Stimulated activated CD4-positive, alpha-beta T cell treated with anti-CD3 and anti-CD28 coated beads, Interleukin-1b, Interleukin-23, amount 100 ng/mL, for 24 hours (primary cell): Measurements from ENCODE around the gene FXR1.
A peak's percentile ranks its signal among the peaks of the same experiment; 100 is the strongest.
"Not testable (repeated sequence)": the region's sequence is repeated elsewhere in the genome, so short reads cannot be mapped to it uniquely, and the experiment has no call there.

ENCODE experiments used
- DNase-seq, 4 experiments: peaks; one replicate each; pipeline ENCODE4 v3.0.0-alpha.2; 2020; ENCODE audit warnings: low read depth in 4 of 4, low spot score in 1 of 4

The FXR1 gene

DNA sequence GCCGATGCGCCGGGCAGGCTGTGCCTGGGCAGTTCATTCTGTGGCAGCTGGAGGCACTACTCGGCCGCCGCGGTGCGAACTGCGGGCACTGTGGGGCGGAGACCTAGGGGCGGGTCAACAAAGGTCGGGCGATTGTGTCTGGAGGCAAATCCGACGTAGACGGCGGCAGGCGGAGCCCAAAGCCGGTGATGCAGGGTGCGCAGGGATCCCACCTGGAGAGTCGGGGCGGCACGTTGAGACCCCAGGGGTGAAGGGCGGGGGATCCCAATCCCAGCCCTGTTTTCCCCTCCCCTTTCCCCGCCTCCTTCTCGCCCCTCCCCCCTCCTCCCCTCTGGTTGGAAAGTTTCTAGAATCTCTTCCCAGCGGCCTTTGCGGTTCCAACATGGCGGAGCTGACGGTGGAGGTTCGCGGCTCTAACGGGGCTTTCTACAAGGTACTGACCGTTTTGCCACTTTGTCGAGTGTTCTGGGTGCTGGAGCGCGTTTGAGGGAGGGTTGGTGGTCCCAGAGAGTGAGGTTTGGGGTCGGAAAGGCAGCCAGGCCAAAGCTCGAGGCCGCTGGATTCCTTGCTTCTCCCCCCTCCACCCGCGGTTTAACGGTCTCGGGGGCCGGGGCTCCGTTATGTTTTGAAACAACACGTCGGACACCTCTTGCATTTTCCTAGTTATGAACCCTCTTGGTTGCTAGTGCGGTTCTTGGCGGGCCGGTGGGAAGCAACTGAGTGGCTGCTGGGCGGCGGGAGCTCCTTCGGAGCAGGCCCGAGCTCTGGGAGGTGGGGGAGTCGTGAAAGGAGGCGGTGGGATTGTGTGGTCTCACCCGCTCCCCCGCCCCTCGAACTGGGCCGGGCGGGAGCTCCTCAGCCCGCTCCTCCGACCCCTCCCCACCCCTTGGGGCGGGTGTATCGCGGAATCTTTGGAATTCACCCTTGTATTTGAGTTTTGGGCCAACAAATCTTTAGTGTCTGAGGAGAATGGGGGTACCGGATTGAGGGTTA, at the start of gene FXR1:
FXR1 (plus strand) TSS at position 367 of the 993 bp plus-strand sequence; CDS start at position 383, 16 bp downstream.
- DNase-seq: peak; percentile 83 to 88 (median 88)

- DNase-seq: no peak
These were observed 42.3 kb upstream of the FXR1 start for GRCh38 chr3:180870008-180870699.

DNA sequence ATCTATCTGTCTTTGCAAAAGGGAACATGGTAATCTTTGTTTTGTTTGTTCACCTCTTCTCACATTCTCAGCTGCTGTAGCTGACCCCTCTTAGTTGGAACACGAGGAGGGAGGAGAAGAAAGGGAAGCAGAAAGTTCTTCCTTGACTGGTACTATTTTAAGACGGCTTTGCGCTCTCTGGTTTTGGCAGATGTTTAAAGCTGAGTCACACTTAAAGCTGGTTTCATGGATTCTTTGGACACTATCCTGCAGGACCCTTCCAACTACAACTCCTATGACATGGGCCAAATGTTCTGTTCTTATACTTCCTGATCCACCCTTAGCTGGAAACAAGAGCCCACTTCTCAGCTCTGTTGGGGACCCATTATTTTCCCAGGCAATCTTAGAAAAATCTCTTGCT, 40.6 kb upstream of the FXR1 start:
- DNase-seq: no peak

GRCh38 chr3:180872430-180872829, 40.0 kb upstream of the FXR1 start:
- not testable (repeated sequence) for DNase-seq

DNA sequence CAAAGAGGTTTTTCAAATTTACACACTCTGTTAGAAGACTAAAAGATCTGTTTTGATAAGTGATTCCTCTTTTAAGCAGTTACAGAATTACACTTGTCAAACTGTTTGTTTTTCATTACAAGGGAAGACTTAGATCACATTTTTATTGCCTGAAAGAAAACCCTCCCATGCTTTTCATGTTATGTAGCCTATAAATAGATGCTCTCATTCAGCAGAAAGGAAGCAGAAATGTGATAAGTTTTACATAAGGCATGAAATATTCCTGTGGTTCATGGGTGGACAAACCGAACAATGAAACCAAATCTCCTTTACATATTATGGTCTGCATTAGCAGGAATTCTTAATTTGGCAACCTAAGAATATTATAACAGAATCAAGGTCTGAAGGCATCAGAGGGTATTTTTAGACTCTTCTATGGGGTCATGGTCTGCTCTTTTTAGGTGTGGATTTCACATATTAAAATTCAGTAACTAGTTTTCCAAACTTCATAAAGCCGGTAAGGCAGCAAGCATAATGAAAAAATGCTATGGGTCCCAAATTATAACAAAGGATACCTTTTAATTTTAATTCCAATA, 37.3 kb upstream of the FXR1 start:
- no peak for DNase-seq

DNA sequence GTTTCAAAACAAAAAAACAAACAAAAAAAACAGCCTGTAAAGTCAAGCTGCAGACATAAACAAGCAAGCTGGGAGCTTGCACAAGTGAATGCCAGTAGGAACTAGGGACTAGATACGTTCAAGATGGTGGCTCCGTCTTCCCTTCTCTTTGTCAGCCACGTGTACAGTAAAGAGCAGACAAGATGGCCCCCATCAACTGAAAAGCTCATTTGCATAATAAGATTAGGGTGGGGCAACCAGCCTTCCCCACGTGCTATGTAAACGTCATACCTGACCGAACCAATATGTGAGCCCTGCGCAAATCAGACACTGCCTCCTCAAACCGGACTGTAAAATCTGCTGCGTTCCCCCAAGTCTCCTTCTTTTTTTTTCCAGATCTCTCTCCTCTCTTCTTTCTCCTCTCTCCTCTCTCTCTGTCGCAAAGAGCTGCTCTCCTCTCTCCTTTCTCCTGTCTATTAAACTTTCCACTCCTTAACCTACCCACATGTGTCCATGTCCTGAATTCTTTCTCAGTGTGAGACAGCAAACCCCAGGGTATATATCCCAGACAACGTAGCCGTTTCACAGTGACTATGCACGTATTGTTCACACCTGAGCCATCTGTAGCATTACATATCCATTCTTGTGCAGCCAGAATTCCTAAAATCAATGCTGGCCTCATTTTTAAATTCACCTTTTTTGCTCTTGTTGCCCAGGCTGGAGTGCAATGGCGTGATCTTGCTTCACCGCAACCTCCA, 31.2 kb upstream of the FXR1 start:
- DNase-seq: no peak

- DNase-seq: no peak
These were observed 30.4 kb upstream of the FXR1 start for GRCh38 chr3:180882115-180882514.

DNA sequence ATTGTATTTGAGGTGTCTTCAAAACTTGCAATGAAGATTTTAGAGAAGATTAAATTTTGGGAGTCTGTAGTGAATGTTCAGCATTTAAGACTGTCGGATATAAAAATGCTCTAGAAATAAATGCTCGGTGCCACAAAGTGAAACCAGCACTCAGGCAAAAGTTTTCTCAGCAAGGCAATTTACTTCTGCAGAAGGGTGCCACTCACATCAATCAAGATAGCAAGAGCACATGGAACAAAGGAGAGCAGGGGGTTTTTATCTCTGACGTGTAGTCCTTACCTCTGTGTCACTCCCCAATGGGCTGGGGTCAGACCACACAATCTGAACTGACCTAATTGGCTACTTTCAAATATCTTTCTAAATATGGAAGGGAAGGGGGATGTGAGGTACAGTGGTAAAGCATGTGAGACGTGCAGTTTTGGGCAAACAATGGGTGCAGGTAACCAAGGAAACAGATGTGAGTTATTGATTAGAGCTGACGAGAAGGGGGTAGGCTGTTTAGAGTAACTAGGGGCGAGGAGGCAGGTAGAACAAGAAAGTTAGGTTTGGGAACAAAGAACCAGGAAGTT, 23.4 kb upstream of the FXR1 start:
- no peak for DNase-seq

GRCh38 chr3:180898572-180898971, 13.9 kb upstream of the FXR1 start:
- no peak for DNase-seq

GRCh38 chr3:180909369-180910127, 2.9 kb upstream of the FXR1 start:
- no peak for DNase-seq

DNA sequence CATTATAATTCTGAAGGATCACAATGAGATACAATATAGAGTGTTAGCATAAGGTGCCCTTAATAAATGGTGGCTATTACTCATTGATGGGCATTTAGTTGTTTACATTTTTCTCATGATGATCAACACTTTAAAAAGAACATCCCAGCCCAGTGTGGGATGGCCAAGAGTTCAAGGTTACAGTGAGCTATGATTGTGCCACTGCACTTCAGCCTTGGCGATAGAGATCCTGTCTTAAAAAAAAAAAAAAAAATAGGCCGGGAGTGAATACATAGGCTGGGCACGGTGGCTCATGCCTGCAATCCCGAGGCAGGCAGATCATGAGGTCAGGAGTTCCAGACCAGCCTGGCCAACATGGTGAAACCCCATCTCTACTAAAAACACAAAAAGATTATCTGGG, 1.6 kb upstream of the FXR1 start:
- no peak for DNase-seq

DNA sequence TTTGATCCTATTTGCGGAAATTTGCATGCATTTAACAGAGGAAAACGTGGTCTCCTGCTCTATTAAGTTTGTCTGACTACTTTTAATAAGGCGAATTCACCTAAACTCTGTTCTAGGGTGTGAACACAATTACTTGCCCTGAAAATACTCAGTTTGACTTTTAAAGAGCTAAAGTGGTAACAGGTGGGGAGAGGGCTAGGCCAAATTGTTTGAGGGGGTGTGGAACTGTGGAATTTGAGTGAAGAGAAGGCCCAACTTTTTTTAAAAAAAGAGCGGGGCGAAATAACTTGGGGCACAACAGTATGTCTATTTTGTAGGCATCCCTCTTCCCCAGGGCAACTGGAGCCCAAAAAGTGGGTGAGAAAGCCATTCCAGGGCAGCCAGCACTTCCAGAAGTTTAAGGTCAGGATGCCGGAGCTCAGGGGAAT, 580 bp upstream of the FXR1 start:
- no peak for DNase-seq

DNA sequence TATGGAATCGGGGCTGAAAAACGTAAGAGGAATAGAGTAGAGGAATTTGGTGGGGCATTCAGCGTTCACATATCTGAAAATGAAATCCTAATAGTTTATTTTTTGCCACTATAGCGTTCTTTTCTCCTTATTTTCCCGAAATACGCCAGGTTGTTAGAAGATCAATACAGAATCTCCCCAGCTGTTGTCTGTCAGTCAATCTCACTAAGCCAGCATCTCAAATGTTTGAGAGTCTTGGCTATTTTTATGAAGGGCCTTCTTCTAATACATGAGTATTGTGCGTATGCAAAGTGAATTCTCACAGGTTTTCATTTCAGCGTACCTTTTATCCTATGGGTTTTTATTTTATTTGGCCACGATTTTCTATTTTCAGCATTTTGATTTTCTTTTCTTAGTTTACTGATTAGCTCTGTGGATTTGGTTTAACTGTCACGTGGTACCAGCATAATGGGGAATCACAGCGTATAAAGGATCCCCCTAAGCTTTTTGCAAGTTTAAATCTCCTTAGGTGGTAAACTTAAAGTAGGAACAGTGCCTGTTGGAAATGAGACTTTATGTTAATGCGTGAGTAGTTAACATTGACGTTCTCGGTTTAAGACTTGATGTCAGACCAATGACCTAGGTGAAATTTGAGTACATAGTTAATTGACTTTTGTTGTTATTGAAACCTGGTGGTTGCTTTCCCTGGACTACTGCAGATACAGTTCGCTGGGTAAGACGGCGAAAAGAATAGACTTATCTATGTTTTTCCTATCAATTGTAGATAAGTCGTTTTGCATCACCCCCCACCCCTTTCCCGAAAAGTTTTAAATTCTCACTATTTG, 1.3 kb downstream of the FXR1 start:
- DNase-seq: no peak

DNA sequence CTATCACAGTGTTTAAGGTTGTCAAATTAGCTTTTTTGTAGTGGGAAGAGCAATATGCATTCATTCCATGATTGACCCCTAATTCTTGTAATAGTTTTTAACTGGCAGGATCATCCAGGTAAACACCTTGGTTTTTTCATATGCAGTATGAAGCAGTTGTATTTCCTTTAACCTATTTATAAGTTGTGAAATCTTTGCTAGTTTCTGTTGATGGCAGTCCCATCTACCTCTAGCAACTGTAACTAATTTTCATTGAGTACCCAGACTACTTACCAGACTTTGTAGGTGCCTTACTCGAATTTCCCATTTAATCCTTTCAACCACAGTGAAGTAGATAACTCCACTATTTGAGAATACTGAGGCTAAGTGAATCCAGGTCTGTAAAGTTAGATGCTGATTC, 6.1 kb downstream of the FXR1 start:
- no peak for DNase-seq

- no peak for DNase-seq
These were observed 9.8 kb downstream of the FXR1 start for GRCh38 chr3:180922242-180922641.

GRCh38 chr3:180923561-180923960, 11.1 kb downstream of the FXR1 start:
- no peak for DNase-seq

- DNase-seq: no peak
These were observed 14.1 kb downstream of the FXR1 start for GRCh38 chr3:180926526-180926925.

- DNase-seq: no peak
These were observed 16.9 kb downstream of the FXR1 start for GRCh38 chr3:180929376-180929775.

DNA sequence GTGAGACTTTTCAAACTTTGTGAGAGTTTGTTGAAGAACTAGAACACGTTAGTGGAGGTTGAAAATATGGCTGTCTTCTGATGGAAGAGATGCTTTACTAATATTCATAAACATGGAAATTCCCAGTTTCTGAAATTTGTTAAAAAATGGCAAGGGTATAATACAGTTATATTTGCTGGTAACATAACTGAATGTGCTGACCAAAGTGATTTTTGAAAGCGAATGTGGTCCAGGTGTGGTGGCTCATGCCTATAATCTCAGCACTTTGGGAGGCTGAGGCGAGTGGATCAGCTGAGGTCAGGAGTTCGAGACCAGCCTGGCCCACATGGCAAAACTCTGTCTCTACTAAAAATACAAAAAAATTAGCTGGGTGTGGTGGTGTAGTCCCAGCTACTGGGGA, 18.1 kb downstream of the FXR1 start:
- DNase-seq: no peak
